ENCODE measurements around the gene AFAP1L1. TPM values are rescaled to one million over a fixed set of nuclear protein-coding genes. Genes with fewer than 3 reads are reported as not detected.

The AFAP1L1 gene
- total and polyA plus RNA-seq, 10 of the 15 experiments (the other 5 are each of a cell fraction or from before 2014, with no cell fraction given): 0.11 TPM; not detected in 9

GRCh38 chr5:149223081-149223848, 48.4 kb upstream of the AFAP1L1 start (continued):
- no peak for TF ChIP-seq STAT1 (conservative IDR thresholded peaks at IDR 0.05)
- TF ChIP-seq RAD51 (IDR thresholded peaks at IDR 0.05): no peak

DNA sequence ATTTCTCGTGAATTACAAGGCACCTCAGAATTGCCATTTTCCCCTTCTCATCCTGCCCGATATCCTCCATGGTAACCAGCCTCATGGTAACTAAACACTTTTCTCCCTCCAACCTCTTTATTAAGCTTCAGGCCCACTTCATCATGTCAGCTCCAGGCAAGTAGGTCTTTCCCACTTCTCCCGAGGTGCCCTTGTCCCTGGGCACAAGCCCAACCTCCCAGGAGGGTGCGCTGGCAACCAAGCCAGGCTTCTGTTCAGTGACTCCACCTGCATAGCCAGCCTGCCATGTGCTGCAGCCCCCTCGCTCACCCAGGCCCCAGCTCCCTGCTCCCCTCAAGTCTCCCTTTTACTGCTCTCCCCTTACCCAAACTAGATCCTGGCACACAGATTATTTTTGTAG, 47.4 kb upstream of the AFAP1L1 start:
- no TSS peak for BruUV-seq (replicated peaks)
- no peaks in the 10 kb centered on the region for H3K79me2 ChIP-seq (ENCODE audit: control insufficient read depth, insufficient read depth, low read length)
- in situ Hi-C loops (cut with MboI): no loop called here

GRCh38 chr5:149227168-149227826, 44.4 kb upstream of the AFAP1L1 start:
- H3K4me1 ChIP-seq (ENCODE audit: control insufficient read depth, insufficient read depth, low read length): no peaks in the 10 kb centered on the region
- BruUV-seq (replicated peaks): no TSS peak
- H2AFZ ChIP-seq (ENCODE audit: control insufficient read depth, low read depth, low read length): no peak overlapping the region
- SMC1A ChIA-PET (ENCODE audit: uncharacterized antibody, unreplicated experiment): interaction anchor here (1.0 kb wide), 1 partner anchor 52 kb away, joined by 3 read pairs; no protein-coding TSS in a partner anchor
- POLR2A ChIA-PET: no interaction called here
- no peak for DNase-seq (ENCODE audit: low read depth, low spot score)
- ATAC-seq: no peak
- no peaks in the 10 kb centered on the region for H4K20me1 ChIP-seq (ENCODE audit: control insufficient read depth, insufficient read depth)
- CTCF ChIA-PET: no interaction called here
- RAD21 ChIA-PET (ENCODE audit: unreplicated experiment): no interaction called here
- no peak overlapping the region for H3K4me3 ChIP-seq
- H3K27ac ChIP-seq (ENCODE audit: control insufficient read depth, insufficient read depth): no peak overlapping the region
- no peaks in the 10 kb centered on the region for H3K36me3 ChIP-seq (ENCODE audit: control insufficient read depth in 2 of 2, insufficient read depth in 2 of 2, low read length in 1 of 2)
- no peaks in the 10 kb centered on the region for H3K79me2 ChIP-seq (ENCODE audit: control insufficient read depth, insufficient read depth, low read length)
- H3K4me2 ChIP-seq (ENCODE audit: control insufficient read depth, insufficient read depth): no peak overlapping the region
- no peak for FAIRE-seq
- peaks cover 2 to 3% of the 10 kb centered on the region in 2 experiments; a peak in 3 of 4 replicates for H3K27me3 ChIP-seq (replicated peaks in 1 of 2; ENCODE audit: control insufficient read depth in 2 of 2, insufficient read depth in 2 of 2, low read length in 1 of 2)
- H3K9ac ChIP-seq (ENCODE audit: control insufficient read depth, insufficient read depth, low read length): no peak overlapping the region
- WGBS (ENCODE audit: insufficient coverage, insufficient replicate concordance, low lambda C conversion rate, missing lambda C conversion rate): 40% methylated on average over 2 of the region's 2 CpGs
- intact Hi-C loops (cut with micrococcal nuclease; ENCODE audit: unreplicated experiment) (no loop called here), in situ Hi-C loops (cut with MboI) (no loop called here)
- no peaks in the 10 kb centered on the region for H3K9me3 ChIP-seq (replicated peaks; ENCODE audit: control insufficient read depth, insufficient read depth, low read length)
- TF ChIP-seq ZBTB4 (CRISPR knock-in tag; IDR thresholded peaks at IDR 0.05): no peak
- no peak for TF ChIP-seq MYB (IDR thresholded peaks at IDR 0.05; ENCODE audit: borderline replicate concordance, low read depth, low read length)
- no peak for TF ChIP-seq SUZ12 (IDR thresholded peaks at IDR 0.05; ENCODE audit: unreplicated experiment)
- no peak for TF ChIP-seq SIN3A (IDR thresholded peaks at IDR 0.05; ENCODE audit: low read depth, low read length)
- no peak for TF ChIP-seq RB1 (IDR thresholded peaks at IDR 0.05; ENCODE audit: borderline replicate concordance)
- no peak for TF ChIP-seq EZH2 (IDR thresholded peaks at IDR 0.05; ENCODE audit: borderline replicate concordance, control insufficient read depth, low read depth, low read length)
- TF ChIP-seq BMI1 (IDR thresholded peaks at IDR 0.05; ENCODE audit: borderline replicate concordance): no peak

More for the DNA sequence above, 47.4 kb upstream of the AFAP1L1 start:
- Histone ChIP-seq H3K27me3 (replicated peaks in 1 of 2; ENCODE audit: control insufficient read depth in 2 of 2, insufficient read depth in 2 of 2, low read length in 1 of 2) (peaks cover 0 to under 1% of the 10 kb centered on the region in 2 experiments; a peak in 2 of 4 replicates), H3K4me3 (no peak overlapping the region), H3K9ac (ENCODE audit: control insufficient read depth, insufficient read depth, low read length) (no peak overlapping the region), H4K20me1 (ENCODE audit: control insufficient read depth, insufficient read depth) (no peaks in the 10 kb centered on the region), H3K36me3 (ENCODE audit: control insufficient read depth in 2 of 2, insufficient read depth in 2 of 2, low read length in 1 of 2) (no peaks in the 10 kb centered on the region), H2AFZ (ENCODE audit: control insufficient read depth, low read depth, low read length) (no peak overlapping the region), H3K27ac (ENCODE audit: control insufficient read depth, insufficient read depth) (no peak overlapping the region), H3K4me2 (ENCODE audit: control insufficient read depth, insufficient read depth) (no peak overlapping the region), H3K9me3 (replicated peaks; ENCODE audit: control insufficient read depth, insufficient read depth, low read length) (no peaks in the 10 kb centered on the region), H3K4me1 (ENCODE audit: control insufficient read depth, insufficient read depth, low read length) (no peaks in the 10 kb centered on the region)
- DNase-seq (ENCODE audit: low read depth, low spot score) (no peak), FAIRE-seq (no peak), ATAC-seq (no peak)
- no peak for TF ChIP-seq ZNF274 (IDR thresholded peaks at IDR 0.05; ENCODE audit: insufficient read depth, insufficient read length)
- CTCF ChIA-PET: no interaction called here
- WGBS (ENCODE audit: insufficient coverage, insufficient replicate concordance, low lambda C conversion rate, missing lambda C conversion rate): 28% methylated on average over 5 of the region's 5 CpGs
- SMC1A ChIA-PET (ENCODE audit: uncharacterized antibody, unreplicated experiment): no interaction called here
- RAD21 ChIA-PET (ENCODE audit: unreplicated experiment): no interaction called here
- intact Hi-C loops (cut with micrococcal nuclease; ENCODE audit: unreplicated experiment): no loop called here
- POLR2A ChIA-PET: no interaction called here

Measured in GM12878 (cell line).